Brain microvascular endothelial cell (primary cell): ENCODE results near the gene COL20A1.

Experiments
- DNase-seq: peaks from one replicate; pipeline ENCODE4 v3.0.0-alpha.2; 2020
- H3K27ac ChIP-seq: fragments of 250-450 bp; sonication (Bioruptor Pico); 2 replicates; pipeline ENCODE4 v1.5.1; 2020; ENCODE audit warnings: mild to moderate bottlenecking, moderate library complexity
- H3K27me3 ChIP-seq: fragments of 250-450 bp; sonication (Bioruptor Pico); replicated peaks from 2 replicates; pipeline ENCODE4 v1.5.1; 2020; ENCODE audit warnings: mild to moderate bottlenecking
- H3K36me3 ChIP-seq: fragments of 250-450 bp; sonication (Bioruptor Pico); replicated peaks from 2 replicates; pipeline ENCODE4 v1.5.1; 2020; ENCODE audit warnings: mild to moderate bottlenecking
- H3K4me3 ChIP-seq: 2 replicates; pipeline ENCODE4 v1.5.1; 2011; ENCODE audit warnings: low read depth, mild to moderate bottlenecking, control low read depth, low read length, moderate library complexity
- in situ Hi-C: cut with HindIII; loops from 2 replicates; pipeline ENCODE4 v1.10.0; 2017; ENCODE audit warnings: low sequenced_read_pairs, low pct_ligation_motif_present
- TF ChIP-seq, protein P1 (sequence below): IDR thresholded peaks from 2 replicates; pipeline ENCODE4 v1.5.1; 2011; ENCODE audit warnings: low read depth, mild to moderate bottlenecking, moderate library complexity, low read length, control low read depth, inconsistent platforms; ENCODE audit errors: missing control alignments

COL20A1 gene

DNA sequence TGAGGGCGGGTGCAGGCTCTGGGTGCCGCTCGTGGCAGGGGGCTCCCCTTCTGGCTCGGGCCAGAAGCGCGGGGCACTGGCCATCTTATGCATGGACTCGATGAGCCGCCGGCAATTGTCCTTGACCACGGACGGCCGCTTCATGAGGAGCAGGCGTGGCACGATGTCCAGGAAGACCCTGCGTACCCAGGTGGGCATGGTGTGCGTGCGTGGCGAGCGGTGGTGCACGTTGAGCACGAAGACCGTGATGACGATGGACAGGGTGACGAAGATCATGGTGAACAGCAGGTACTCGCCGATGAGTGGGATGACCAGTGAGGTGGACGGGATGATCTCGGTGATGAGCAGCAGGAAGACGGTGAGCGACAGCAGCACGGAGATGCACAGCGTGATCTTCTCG lies 57.2 kb downstream of the COL20A1 start:
- in situ Hi-C loops = no loop called here
- TF ChIP-seq, protein P1, sequence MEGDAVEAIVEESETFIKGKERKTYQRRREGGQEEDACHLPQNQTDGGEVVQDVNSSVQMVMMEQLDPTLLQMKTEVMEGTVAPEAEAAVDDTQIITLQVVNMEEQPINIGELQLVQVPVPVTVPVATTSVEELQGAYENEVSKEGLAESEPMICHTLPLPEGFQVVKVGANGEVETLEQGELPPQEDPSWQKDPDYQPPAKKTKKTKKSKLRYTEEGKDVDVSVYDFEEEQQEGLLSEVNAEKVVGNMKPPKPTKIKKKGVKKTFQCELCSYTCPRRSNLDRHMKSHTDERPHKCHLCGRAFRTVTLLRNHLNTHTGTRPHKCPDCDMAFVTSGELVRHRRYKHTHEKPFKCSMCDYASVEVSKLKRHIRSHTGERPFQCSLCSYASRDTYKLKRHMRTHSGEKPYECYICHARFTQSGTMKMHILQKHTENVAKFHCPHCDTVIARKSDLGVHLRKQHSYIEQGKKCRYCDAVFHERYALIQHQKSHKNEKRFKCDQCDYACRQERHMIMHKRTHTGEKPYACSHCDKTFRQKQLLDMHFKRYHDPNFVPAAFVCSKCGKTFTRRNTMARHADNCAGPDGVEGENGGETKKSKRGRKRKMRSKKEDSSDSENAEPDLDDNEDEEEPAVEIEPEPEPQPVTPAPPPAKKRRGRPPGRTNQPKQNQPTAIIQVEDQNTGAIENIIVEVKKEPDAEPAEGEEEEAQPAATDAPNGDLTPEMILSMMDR = no peak
- DNase-seq = no peak

DNA sequence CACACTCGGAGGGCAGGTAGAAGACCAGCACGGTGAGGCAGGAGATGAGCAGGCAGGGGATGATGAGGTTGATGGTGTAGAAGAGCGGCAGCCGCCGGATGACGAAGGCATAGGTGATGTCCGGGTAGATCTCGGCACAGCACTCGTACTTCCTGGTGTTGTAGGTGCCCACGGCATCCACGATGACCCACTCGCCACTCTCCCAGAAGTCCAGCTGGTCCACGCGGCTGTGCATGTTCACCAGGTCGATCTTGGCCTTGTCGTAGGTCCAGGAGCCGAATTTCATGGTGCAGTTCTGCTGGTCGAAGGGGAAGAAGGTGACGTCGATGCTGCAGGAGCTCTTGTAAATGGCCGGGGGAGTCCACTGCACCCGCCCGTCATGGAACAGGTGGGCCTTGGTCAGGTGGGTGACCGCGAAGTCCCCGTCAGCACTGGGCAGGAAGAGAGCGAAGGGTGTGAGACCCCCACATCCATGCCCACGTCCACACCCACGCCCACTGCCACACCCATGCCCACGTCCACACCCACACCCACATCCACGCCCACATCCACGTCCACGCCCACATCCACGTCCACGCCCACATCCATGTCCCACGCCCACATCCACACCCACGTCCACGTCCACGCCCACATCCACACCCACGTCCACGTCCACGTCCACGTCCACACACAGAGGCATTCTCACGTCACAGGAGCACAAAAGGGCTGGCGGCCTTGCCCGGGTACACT lies 57.8 kb downstream of the COL20A1 start:
- H3K27ac ChIP-seq = no peak overlapping the region
- in situ Hi-C loops = no loop called here

More for the DNA sequence above, 57.2 kb downstream of the COL20A1 start:
- Histone ChIP-seq H3K27ac (no peak overlapping the region), H3K4me3 (no peak overlapping the region), H3K27me3 (peaks cover 10% of the 10 kb centered on the region), H3K36me3 (no peaks in the 10 kb centered on the region)

GRCh38 chr20:63351326-63351700 lies 58.3 kb downstream of the COL20A1 start:
- TF ChIP-seq, protein P1 = no peak
- no peak for DNase-seq
- in situ Hi-C loops = no loop called here

More for the DNA sequence above, 57.8 kb downstream of the COL20A1 start:
- peaks cover 5% of the 10 kb centered on the region for H3K27me3 ChIP-seq
- no peaks in the 10 kb centered on the region for H3K36me3 ChIP-seq
- H3K4me3 ChIP-seq = no peak overlapping the region
- TF ChIP-seq, protein P1 = no peak
- no peak for DNase-seq

GRCh38 chr20:63351811-63352591 lies 59.0 kb downstream of the COL20A1 start:
- TF ChIP-seq, protein P1 = no peak
- Histone ChIP-seq H3K36me3 (no peaks in the 10 kb centered on the region), H3K4me3 (no peak overlapping the region), H3K27ac (no peak overlapping the region), H3K27me3 (no peaks in the 10 kb centered on the region)
- no peak for DNase-seq
- in situ Hi-C loops = no loop called here

More at GRCh38 chr20:63351326-63351700, 58.3 kb downstream of the COL20A1 start:
- H3K4me3 ChIP-seq = no peak overlapping the region
- peaks cover 2% of the 10 kb centered on the region for H3K27me3 ChIP-seq
- no peak overlapping the region for H3K27ac ChIP-seq
- no peaks in the 10 kb centered on the region for H3K36me3 ChIP-seq

DNA sequence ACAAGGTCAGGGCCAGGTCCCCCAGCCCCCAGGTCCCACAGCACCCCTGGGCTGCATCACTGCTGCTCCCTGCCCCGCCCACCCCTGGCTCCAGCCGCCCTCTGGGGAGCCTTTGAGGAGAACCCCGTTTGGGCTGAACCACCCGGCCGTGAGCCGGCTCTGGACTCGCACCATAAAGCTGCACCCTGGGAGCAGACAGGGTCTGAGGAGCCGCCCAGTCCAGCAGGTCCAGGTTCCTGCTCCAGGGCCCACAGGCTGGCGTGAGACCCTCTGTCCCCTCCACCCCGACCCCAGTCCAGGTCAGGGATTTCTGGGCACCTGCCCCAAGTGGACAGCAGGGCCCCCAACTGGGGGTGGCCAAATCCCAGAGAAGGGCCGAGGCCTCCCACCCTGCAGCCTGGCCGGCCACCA lies 59.8 kb downstream of the COL20A1 start:
- TF ChIP-seq, protein P1 = no peak
- Histone ChIP-seq H3K27me3 (no peaks in the 10 kb centered on the region), H3K27ac (no peak overlapping the region), H3K36me3 (no peaks in the 10 kb centered on the region), H3K4me3 (no peak overlapping the region)
- DNase-seq = no peak
- in situ Hi-C loops = no loop called here
